SK-N-SH treated with all-trans-retinoic acid at 6 μM for 48 hours (cell line): ENCODE results near the gene ZSCAN18.

Experiments used
- ATAC-seq: fragments of 200-7000 bp; cut with Tn5 transposase; 3 replicates; pipeline ENCODE4 v1.9.1; 2020; ENCODE audit warnings: mild to moderate bottlenecking, moderate library complexity
- ARNTL ChIP-seq: fragments of 450-650 bp; formaldehyde crosslinking; IDR thresholded peaks from 2 replicates; pipeline ENCODE4 v1.5.0; 2020; ENCODE audit warnings: low read depth, mild to moderate bottlenecking, moderate library complexity, borderline replicate concordance
- BACH2 ChIP-seq: fragments of 250-450 bp; sonication (Bioruptor Pico); IDR thresholded peaks from 2 replicates; pipeline ENCODE4 v1.9.0; 2021; ENCODE audit warnings: mild to moderate bottlenecking, borderline replicate concordance
- CSDC2 ChIP-seq: fragments of 250-450 bp; sonication (Bioruptor Pico); IDR thresholded peaks from 2 replicates; pipeline ENCODE4 v1.5.0; 2020; ENCODE audit warnings: mild to moderate bottlenecking, moderate library complexity
- ESRRG ChIP-seq: fragments of 250-450 bp; sonication (Bioruptor Pico); IDR thresholded peaks from 2 replicates; pipeline ENCODE4 v1.6.1; 2021; ENCODE audit warnings: mild to moderate bottlenecking
- GLIS3 ChIP-seq: fragments of 250-450 bp; sonication (Bioruptor Pico); IDR thresholded peaks from 2 replicates; pipeline ENCODE4 v1.5.0; 2020; ENCODE audit warnings: mild to moderate bottlenecking, moderate library complexity
- OSR1 ChIP-seq: fragments of 250-450 bp; sonication (Bioruptor Pico); IDR thresholded peaks from 2 replicates; pipeline ENCODE4 v1.8.0; 2022; ENCODE audit warnings: moderate library complexity, mild to moderate bottlenecking, inconsistent platforms
- PPARA ChIP-seq: fragments of 250-450 bp; sonication (Bioruptor Pico); IDR thresholded peaks from 2 replicates; pipeline ENCODE4 v1.5.0; 2020; ENCODE audit warnings: mild to moderate bottlenecking, borderline replicate concordance
- SNAI2 ChIP-seq: fragments of 250-450 bp; sonication (Bioruptor Pico); IDR thresholded peaks from 2 replicates; pipeline ENCODE4 v1.5.0; 2020; ENCODE audit warnings: mild to moderate bottlenecking, moderate library complexity
- TCF4 ChIP-seq: fragments of 250-450 bp; sonication (Bioruptor Pico); IDR thresholded peaks from 2 replicates; pipeline ENCODE4 v1.8.0; 2021; ENCODE audit warnings: mild to moderate bottlenecking, moderate library complexity, borderline replicate concordance
- TOX ChIP-seq: fragments of 250-450 bp; sonication (Bioruptor Pico); IDR thresholded peaks from 2 replicates; pipeline ENCODE4 v1.8.0; 2021; ENCODE audit warnings: mild to moderate bottlenecking, moderate library complexity, borderline replicate concordance
- ZC3H10 ChIP-seq: fragments of 250-450 bp; sonication (Bioruptor Pico); IDR thresholded peaks from 2 replicates; pipeline ENCODE4 v1.5.1; 2021; ENCODE audit warnings: mild to moderate bottlenecking, moderate library complexity
- ZFP3 ChIP-seq: fragments of 250-450 bp; sonication (Bioruptor Pico); IDR thresholded peaks from 2 replicates; pipeline ENCODE4 v1.5.0; 2020; ENCODE audit warnings: mild to moderate bottlenecking, moderate library complexity
- ZFP30 ChIP-seq: fragments of 450-650 bp; formaldehyde crosslinking; IDR thresholded peaks from 2 replicates; pipeline ENCODE4 v1.5.0; 2022; ENCODE audit warnings: mild to moderate bottlenecking, moderate library complexity
- ZNF565 ChIP-seq: fragments of 450-650 bp; formaldehyde crosslinking; conservative IDR thresholded peaks from 2 replicates; pipeline ENCODE4 v1.5.0; 2020; ENCODE audit warnings: low read depth, mild to moderate bottlenecking, moderate library complexity
- ZNF70 ChIP-seq: fragments of 450-650 bp; formaldehyde crosslinking; IDR thresholded peaks from 2 replicates; pipeline ENCODE4 v1.5.0; 2020; ENCODE audit warnings: mild to moderate bottlenecking, moderate library complexity
- ZNF8 ChIP-seq: fragments of 450-650 bp; formaldehyde crosslinking; IDR thresholded peaks from 2 replicates; pipeline ENCODE4 v1.5.0; 2020; ENCODE audit warnings: mild to moderate bottlenecking, moderate library complexity
- TF ChIP-seq, protein P1 (sequence below): fragments of 250-450 bp; sonication (Bioruptor Pico); IDR thresholded peaks from 2 replicates; pipeline ENCODE4 v1.5.1; 2020; ENCODE audit warnings: low read depth, mild to moderate bottlenecking, moderate library complexity
- TF ChIP-seq, protein P2 (sequence below): fragments of 250-450 bp; sonication (Bioruptor Pico); IDR thresholded peaks from 2 replicates; pipeline ENCODE4 v1.5.1; 2021; ENCODE audit warnings: mild to moderate bottlenecking, moderate library complexity
- TF ChIP-seq, protein P3 (sequence below): fragments of 250-450 bp; sonication (Bioruptor Pico); IDR thresholded peaks from 2 replicates; pipeline ENCODE4 v1.8.0; 2020; ENCODE audit warnings: mild to moderate bottlenecking, moderate library complexity, borderline replicate concordance

Gene ZSCAN18

DNA sequence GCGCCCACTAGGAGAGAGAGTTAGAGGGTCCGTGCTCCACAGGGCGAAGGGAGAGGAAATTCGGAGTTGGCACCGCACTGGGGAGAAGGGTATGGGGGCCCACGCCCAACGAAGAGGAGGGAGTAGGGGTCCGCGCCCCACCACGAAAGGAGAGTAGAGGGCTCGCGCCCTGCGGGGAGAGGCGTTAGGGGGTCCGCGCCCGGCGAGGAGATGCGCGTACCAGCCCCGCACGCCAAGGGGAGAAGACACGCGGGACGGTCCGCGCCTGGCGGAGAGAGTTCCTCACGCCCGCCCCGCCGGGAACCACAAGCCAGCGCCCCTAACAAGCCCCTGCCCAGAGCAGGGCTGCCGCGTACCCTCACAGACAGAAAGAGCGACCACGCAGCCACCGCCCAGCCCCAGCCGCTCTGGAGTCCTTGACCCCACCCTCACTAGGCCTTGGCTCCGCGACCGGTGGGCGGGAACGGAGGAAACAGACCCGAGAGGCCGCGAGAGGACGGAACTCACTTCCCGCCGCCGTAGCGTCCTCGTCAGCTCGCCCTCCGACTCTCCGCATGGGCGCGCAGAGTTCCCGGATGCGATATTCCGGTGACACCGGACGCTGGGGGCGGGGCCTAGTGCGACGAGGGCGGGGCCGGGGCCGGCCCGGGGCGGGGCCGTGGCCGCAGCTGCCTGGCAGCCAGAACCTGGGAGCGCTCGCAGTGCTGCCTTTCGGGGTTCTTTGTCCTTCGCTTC, 20.0 kb upstream of the ZSCAN18 start (continued):
- TF ChIP-seq, protein P1, sequence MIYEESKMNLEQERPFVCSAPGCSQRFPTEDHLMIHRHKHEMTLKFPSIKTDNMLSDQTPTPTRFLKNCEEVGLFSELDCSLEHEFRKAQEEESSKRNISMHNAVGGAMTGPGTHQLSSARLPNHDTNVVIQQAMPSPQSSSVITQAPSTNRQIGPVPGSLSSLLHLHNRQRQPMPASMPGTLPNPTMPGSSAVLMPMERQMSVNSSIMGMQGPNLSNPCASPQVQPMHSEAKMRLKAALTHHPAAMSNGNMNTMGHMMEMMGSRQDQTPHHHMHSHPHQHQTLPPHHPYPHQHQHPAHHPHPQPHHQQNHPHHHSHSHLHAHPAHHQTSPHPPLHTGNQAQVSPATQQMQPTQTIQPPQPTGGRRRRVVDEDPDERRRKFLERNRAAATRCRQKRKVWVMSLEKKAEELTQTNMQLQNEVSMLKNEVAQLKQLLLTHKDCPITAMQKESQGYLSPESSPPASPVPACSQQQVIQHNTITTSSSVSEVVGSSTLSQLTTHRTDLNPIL (CRISPR knock-in tag) = no peak
- TF ChIP-seq ZFP3 (CRISPR knock-in tag) (no peak), GLIS3 (no peak), OSR1 (CRISPR knock-in tag) (no peak), BACH2 (CRISPR knock-in tag) (no peak), TOX (CRISPR knock-in tag) (no peak), CSDC2 (CRISPR knock-in tag) (no peak), ZC3H10 (no peak), ZNF8 (CRISPR knock-in tag) (no peak), ZNF565 (no peak), ZFP30 (CRISPR knock-in tag) (no peak), TCF4 (CRISPR knock-in tag) (no peak)

DNA sequence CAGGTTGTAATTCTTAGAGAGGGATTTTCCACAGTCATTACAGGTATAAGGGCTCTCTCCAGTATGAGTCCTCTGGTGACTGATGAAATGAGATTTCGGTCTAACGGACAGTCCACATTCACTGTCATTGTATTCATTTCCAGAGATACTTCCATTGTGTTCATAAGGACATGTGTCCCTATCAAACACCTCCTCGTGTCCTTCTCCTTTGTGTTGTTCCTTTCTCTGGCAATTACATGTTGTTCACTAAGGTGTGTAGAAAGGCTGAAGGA, 10.5 kb upstream of the ZSCAN18 start:
- TF ChIP-seq, protein P2, sequence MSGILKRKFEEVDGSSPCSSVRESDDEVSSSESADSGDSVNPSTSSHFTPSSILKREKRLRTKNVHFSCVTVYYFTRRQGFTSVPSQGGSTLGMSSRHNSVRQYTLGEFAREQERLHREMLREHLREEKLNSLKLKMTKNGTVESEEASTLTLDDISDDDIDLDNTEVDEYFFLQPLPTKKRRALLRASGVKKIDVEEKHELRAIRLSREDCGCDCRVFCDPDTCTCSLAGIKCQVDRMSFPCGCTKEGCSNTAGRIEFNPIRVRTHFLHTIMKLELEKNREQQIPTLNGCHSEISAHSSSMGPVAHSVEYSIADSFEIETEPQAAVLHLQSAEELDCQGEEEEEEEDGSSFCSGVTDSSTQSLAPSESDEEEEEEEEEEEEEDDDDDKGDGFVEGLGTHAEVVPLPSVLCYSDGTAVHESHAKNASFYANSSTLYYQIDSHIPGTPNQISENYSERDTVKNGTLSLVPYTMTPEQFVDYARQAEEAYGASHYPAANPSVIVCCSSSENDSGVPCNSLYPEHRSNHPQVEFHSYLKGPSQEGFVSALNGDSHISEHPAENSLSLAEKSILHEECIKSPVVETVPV = no peak
- ATAC-seq = no peak

DNA sequence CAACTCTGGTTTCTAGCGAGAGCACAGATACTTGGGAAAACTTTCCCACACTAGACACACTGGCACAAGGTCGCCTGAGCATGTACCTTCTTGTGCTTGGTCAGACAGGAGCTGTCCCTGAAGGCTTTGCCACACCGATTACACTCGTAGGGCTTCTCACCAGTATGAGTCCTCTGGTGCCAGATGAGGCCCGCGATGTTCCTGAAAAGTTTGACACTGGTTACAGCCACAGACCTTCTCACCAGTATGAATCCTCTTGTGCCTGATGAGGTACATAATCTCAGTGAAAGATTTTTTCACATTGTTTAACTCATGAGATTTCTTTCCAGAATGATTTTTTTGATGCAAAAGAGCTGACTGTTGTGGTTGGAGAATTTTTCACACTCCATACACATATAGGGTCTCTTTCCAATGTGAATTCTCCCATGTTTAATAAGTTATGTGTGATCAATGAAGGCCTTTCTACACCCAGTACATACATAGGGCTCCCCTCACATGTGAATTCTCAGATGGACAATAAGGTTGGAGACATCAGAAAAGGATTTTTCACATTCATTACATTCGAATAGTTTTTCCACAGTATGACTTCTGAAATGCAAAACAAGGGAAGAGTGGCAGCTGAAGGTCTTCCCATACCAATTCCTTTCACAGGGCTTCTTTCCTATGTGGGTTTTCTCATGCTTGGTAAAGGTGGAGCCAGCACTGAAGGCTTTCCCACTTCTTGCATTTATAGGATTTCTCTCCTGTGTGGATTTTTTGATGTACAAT, 9.9 kb upstream of the ZSCAN18 start:
- ATAC-seq = no peak
- no peak for TF ChIP-seq ESRRG (CRISPR knock-in tag)
- TF ChIP-seq, protein P1 (CRISPR knock-in tag) = no peak
- TF ChIP-seq PPARA (CRISPR knock-in tag) = no peak
- TF ChIP-seq, protein P3, sequence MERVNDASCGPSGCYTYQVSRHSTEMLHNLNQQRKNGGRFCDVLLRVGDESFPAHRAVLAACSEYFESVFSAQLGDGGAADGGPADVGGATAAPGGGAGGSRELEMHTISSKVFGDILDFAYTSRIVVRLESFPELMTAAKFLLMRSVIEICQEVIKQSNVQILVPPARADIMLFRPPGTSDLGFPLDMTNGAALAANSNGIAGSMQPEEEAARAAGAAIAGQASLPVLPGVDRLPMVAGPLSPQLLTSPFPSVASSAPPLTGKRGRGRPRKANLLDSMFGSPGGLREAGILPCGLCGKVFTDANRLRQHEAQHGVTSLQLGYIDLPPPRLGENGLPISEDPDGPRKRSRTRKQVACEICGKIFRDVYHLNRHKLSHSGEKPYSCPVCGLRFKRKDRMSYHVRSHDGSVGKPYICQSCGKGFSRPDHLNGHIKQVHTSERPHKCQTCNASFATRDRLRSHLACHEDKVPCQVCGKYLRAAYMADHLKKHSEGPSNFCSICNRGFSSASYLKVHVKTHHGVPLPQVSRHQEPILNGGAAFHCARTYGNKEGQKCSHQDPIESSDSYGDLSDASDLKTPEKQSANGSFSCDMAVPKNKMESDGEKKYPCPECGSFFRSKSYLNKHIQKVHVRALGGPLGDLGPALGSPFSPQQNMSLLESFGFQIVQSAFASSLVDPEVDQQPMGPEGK (CRISPR knock-in tag) = no peak
- no peak for TF ChIP-seq ARNTL
- TF ChIP-seq CSDC2 (CRISPR knock-in tag) = no peak
- no peak for TF ChIP-seq ZNF70 (CRISPR knock-in tag)
- TF ChIP-seq SNAI2 = no peak

DNA sequence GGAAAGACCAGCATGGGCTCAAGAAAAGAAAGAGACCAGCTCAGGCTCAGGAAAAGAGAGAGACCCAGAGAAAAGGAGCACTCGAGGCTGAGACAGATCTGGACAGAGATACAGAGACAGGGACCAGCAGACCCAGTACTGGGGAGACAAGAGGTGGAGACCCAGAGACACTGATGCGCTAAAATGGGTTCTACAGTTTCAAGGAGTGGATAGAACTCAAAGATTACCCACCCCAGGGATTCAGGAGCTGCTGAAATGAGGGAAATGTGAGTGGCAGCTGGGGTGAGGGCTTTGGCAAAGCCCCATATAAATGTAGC, 609 bp upstream of the ZSCAN18 start:
- TF ChIP-seq ZFP3 (CRISPR knock-in tag) = no peak
- no peak for TF ChIP-seq CSDC2 (CRISPR knock-in tag)
- TF ChIP-seq OSR1 (CRISPR knock-in tag) = no peak
- no peak for TF ChIP-seq ZNF70 (CRISPR knock-in tag)
- no peak for TF ChIP-seq BACH2 (CRISPR knock-in tag)
- no peak for TF ChIP-seq ZNF8 (CRISPR knock-in tag)
- TF ChIP-seq, protein P2 = no peak
- no peak for TF ChIP-seq ZFP30 (CRISPR knock-in tag)
- no peak for ATAC-seq
